Measurements from ENCODE around the gene ZAR1L. TPM values are rescaled to one million over a fixed set of nuclear protein-coding genes. Genes with fewer than 3 reads are reported as not detected.

ZAR1L gene, protein sequence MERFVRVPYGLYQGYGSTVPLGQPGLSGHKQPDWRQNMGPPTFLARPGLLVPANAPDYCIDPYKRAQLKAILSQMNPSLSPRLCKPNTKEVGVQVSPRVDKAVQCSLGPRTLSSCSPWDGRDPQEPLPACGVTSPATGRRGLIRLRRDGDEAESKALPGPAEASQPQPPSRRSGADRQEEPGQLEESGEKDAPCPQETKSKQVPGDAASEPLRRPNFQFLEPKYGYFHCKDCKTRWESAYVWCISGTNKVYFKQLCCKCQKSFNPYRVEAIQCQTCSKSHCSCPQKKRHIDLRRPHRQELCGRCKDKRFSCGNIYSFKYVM
- not detected in 2 replicates for total RNA-seq

GRCh38 chr13:32315238-32316027 is at the start of gene ZAR1L, which contains the start of gene BRCA2:
TSS of gene ZAR1L (minus strand) at chr13:32315363. CDS start at chr13:32311925, 3,438 bp downstream.
TSS of gene BRCA2 (plus strand) at chr13:32315508. CDS start at chr13:32316461, 953 bp downstream.

Other genes with a start within 250 kb of the ZAR1L start
- 2.4 and 5.5 TPM in 2 replicates for gene BRCA2, start 145 bp upstream of the ZAR1L start, total RNA-seq
- gene N4BP2L1, start 112.8 kb upstream of the ZAR1L start, total RNA-seq: 0.54 and 1.3 TPM in 2 replicates
- gene N4BP2L2, start 223.4 kb upstream of the ZAR1L start, total RNA-seq: 57.8 and 86.5 TPM in 2 replicates

All from endothelial cell of coronary artery (primary cell).